IMR-90 (cell line): ENCODE data around the gene LRP6. TPM values are rescaled to one million over a fixed set of nuclear protein-coding genes. Genes with fewer than 3 reads are reported as not detected.

Experiments
- ATAC-seq: fragments of 200-7000 bp; cut with Tn5 transposase; 2 replicates; pipeline ENCODE4 v1.9.1; 2020; ENCODE audit warnings: low read depth, mild to moderate bottlenecking, moderate library complexity
- BruUV-seq: library from RNA; stranded (reverse); fragments of 400-500 nt; replicated peaks from 2 replicates; lab custom pipeline; 2021; lab: Mats Ljungman, UMichigan
- CTCF ChIA-PET: fragments of 300-600 bp; formaldehyde crosslinking; extraction: SDS; loops from one replicate; lab custom pipeline; 2021; ENCODE audit warnings: antibody characterized with exemption; lab: Yijun Ruan, JAX
- POLR2A ChIA-PET: fragments of 300-600 bp; sonication (Branson Sonifier 250); formaldehyde crosslinking; loops from one replicate; lab custom pipeline; 2022; ENCODE audit warnings: antibody characterized with exemption; ENCODE audit not compliant: unreplicated experiment; lab: Charles Lee
- DNase-seq: peaks from one replicate; pipeline ENCODE4 v3.0.0; 2013
- H2AFZ ChIP-seq: replicated peaks from 2 replicates; pipeline ENCODE3; 2013; ENCODE audit warnings: low read length, mild to moderate bottlenecking; ENCODE audit not compliant: poor library complexity
- H2AK5ac ChIP-seq: 2 replicates; pipeline ENCODE4 v1.6.1; 2013; ENCODE audit warnings: low read depth, low read length, inconsistent platforms
- H2AK9ac ChIP-seq: replicated peaks from 2 replicates; pipeline ENCODE3; 2013; ENCODE audit warnings: mild to moderate bottlenecking, low read depth, low read length, moderate library complexity; ENCODE audit not compliant: poor library complexity
- H2BK120ac ChIP-seq: 2 replicates; pipeline ENCODE4 v1.6.1; 2013; ENCODE audit warnings: low read depth, low read length, inconsistent platforms
- H2BK15ac ChIP-seq: 3 replicates; pipeline ENCODE4 v1.6.1; 2013; ENCODE audit warnings: low read depth, low read length, inconsistent platforms
- H2BK20ac ChIP-seq: 2 replicates; pipeline ENCODE4 v1.6.1; 2013; ENCODE audit warnings: low read depth, mild to moderate bottlenecking, inconsistent platforms, low read length, moderate library complexity
- H2BK5ac ChIP-seq: 2 replicates; pipeline ENCODE4 v1.6.1; 2013; ENCODE audit warnings: mild to moderate bottlenecking, low read depth, low read length, inconsistent platforms; ENCODE audit not compliant: poor library complexity, severe bottlenecking
- H3K14ac ChIP-seq: replicated peaks from 2 replicates; pipeline ENCODE4 v1.6.1; 2013; ENCODE audit warnings: low read depth, low read length, inconsistent platforms
- H3K18ac ChIP-seq: 2 replicates; pipeline ENCODE4 v1.6.1; 2013; ENCODE audit warnings: low read depth, low read length, control low read depth
- H3K23ac ChIP-seq: 2 replicates; pipeline ENCODE4 v1.6.1; 2013; ENCODE audit warnings: low read depth, low read length, inconsistent platforms
- H3K27ac ChIP-seq: 2 replicates; pipeline ENCODE4 v1.5.1; 2013; ENCODE audit warnings: mild to moderate bottlenecking, control low read depth, low read length; ENCODE audit not compliant: insufficient read depth
- H3K27me3 ChIP-seq: 2 replicates; pipeline ENCODE4 v1.6.1; 2013; ENCODE audit warnings: low read length; ENCODE audit not compliant: control insufficient read depth, insufficient read depth
- H3K36me3 ChIP-seq: 2 replicates; pipeline ENCODE4 v1.6.1; 2013; ENCODE audit warnings: low read length, mixed read lengths; ENCODE audit not compliant: control insufficient read depth, insufficient read depth
- H3K4ac ChIP-seq: 2 replicates; pipeline ENCODE4 v1.6.1; 2013; ENCODE audit warnings: low read depth, low read length, inconsistent platforms
- H3K4me1 ChIP-seq: 2 replicates; pipeline ENCODE4 v1.6.1; 2013; ENCODE audit warnings: low read length, mixed read lengths; ENCODE audit not compliant: control insufficient read depth, insufficient read depth
- H3K4me2 ChIP-seq: 2 replicates; pipeline ENCODE4 v1.6.1; 2013; ENCODE audit warnings: low read depth, mild to moderate bottlenecking, control low read depth, low read length, moderate library complexity
- H3K4me3 ChIP-seq: 2 replicates; pipeline ENCODE4 v1.5.1; 2013; ENCODE audit warnings: low read depth, mild to moderate bottlenecking, control low read depth, low read length, moderate library complexity; ENCODE audit not compliant: insufficient read depth
- H3K56ac ChIP-seq: 2 replicates; pipeline ENCODE4 v1.6.1; 2013; ENCODE audit warnings: low read length, inconsistent platforms; ENCODE audit not compliant: insufficient read depth; ENCODE audit errors: extremely low read depth
- H3K79me1 ChIP-seq, 2 experiments: 2 replicates each; pipeline ENCODE4 v1.6.1; 2013; ENCODE audit warnings: low read length in 2 of 2, inconsistent platforms in 1 of 2, low read depth in 1 of 2
- H3K9ac ChIP-seq: 2 replicates; pipeline ENCODE4 v1.6.1; 2013; ENCODE audit warnings: low read depth, low read length, control low read depth
- H3K9me1 ChIP-seq: 2 replicates; pipeline ENCODE4 v1.6.1; 2013; ENCODE audit warnings: low read length, inconsistent platforms; ENCODE audit not compliant: insufficient read depth
- H3K9me3 ChIP-seq: 2 replicates; pipeline ENCODE4 v1.6.1; 2013; ENCODE audit warnings: low read length; ENCODE audit not compliant: control insufficient read depth, insufficient read depth
- H4K20me1 ChIP-seq: 2 replicates; pipeline ENCODE4 v1.6.1; 2013; ENCODE audit warnings: low read length, inconsistent platforms; ENCODE audit not compliant: insufficient read depth
- H4K5ac ChIP-seq: 2 replicates; pipeline ENCODE4 v1.6.1; 2013; ENCODE audit warnings: mild to moderate bottlenecking, low read depth, low read length, control low read depth
- H4K8ac ChIP-seq, 2 experiments: 2 replicates each; pipeline ENCODE4 v1.6.1; 2013; ENCODE audit warnings: low read depth in 2 of 2, low read length in 2 of 2, control low read depth in 1 of 2, inconsistent platforms in 1 of 2
- H4K91ac ChIP-seq: 2 replicates; pipeline ENCODE4 v1.6.1; 2013; ENCODE audit warnings: low read depth, low read length, inconsistent platforms; ENCODE audit not compliant: insufficient read depth
- BHLHE40 ChIP-seq: fragments of 150-350 bp; IDR thresholded peaks from 2 replicates; pipeline ENCODE4 v1.6.1; 2016; ENCODE audit warnings: mild to moderate bottlenecking, low read depth, low read length
- CEBPB ChIP-seq: IDR thresholded peaks from 2 replicates; pipeline ENCODE4 v1.6.1; 2012; ENCODE audit warnings: low read depth, low read length, improper control_type of control experiment
- CHD1 ChIP-seq: IDR thresholded peaks from 2 replicates; pipeline ENCODE4 v1.6.1; 2012; ENCODE audit warnings: low read depth, low read length, improper control_type of control experiment
- FOS ChIP-seq: fragments of 150-350 bp; IDR thresholded peaks from 2 replicates; pipeline ENCODE4 v1.6.1; 2016; ENCODE audit warnings: low read depth, low read length
- MAFK ChIP-seq: IDR thresholded peaks from 2 replicates; pipeline ENCODE4 v1.6.1; 2012; ENCODE audit warnings: low read depth, low read length, improper control_type of control experiment
- MAZ ChIP-seq: IDR thresholded peaks from 2 replicates; pipeline ENCODE4 v1.6.1; 2012; ENCODE audit warnings: low read depth, mild to moderate bottlenecking, low read length, improper control_type of control experiment, moderate library complexity, borderline replicate concordance
- MXI1 ChIP-seq: IDR thresholded peaks from 2 replicates; pipeline ENCODE4 v1.6.1; 2012; ENCODE audit warnings: low read depth, mild to moderate bottlenecking, low read length, moderate library complexity, borderline replicate concordance
- NFE2L2 ChIP-seq: fragments of 150-350 bp; IDR thresholded peaks from 2 replicates; pipeline ENCODE4 v1.6.1; 2016; ENCODE audit warnings: low read depth, mild to moderate bottlenecking, low read length
- POLR2A ChIP-seq: IDR thresholded peaks from 2 replicates; pipeline ENCODE4 v1.6.1; 2012; ENCODE audit warnings: mild to moderate bottlenecking, low read depth, low read length
- RAD21 ChIP-seq: IDR thresholded peaks from 2 replicates; pipeline ENCODE4 v1.6.1; 2012; ENCODE audit warnings: low read length, improper control_type of control experiment
- RCOR1 ChIP-seq: IDR thresholded peaks from 2 replicates; pipeline ENCODE4 v1.6.1; 2012; ENCODE audit warnings: mild to moderate bottlenecking, low read length, improper control_type of control experiment; ENCODE audit not compliant: insufficient replicate concordance
- RFX5 ChIP-seq: IDR thresholded peaks from 2 replicates; pipeline ENCODE4 v1.8.0; 2012; ENCODE audit warnings: low read depth, mild to moderate bottlenecking, low read length, moderate library complexity
- SMC3 ChIP-seq: fragments of 150-350 bp; IDR thresholded peaks from 2 replicates; pipeline ENCODE4 v1.6.1; 2016; ENCODE audit warnings: low read depth, mild to moderate bottlenecking, antibody characterized with exemption, low read length, moderate library complexity
- WGBS, 2 experiments: methylation state at CpG; one replicate each; pipeline versions ENCODE4 v1.1.5 to v1.1.7; 2013; ENCODE audit warnings: missing lambda C conversion rate in 2 of 2; ENCODE audit not compliant: insufficient read length in 1 of 2; ENCODE audit errors: extremely low coverage in 2 of 2; 5-methylcytosine and 5-hydroxymethylcytosine counted together
- dilution Hi-C: fragments of 300-500 bp; cut with HindIII; formaldehyde crosslinking; loops from one replicate; pipeline ENCODE4 v1.14.3; 2018; ENCODE audit warnings: low sequenced_read_pairs; ENCODE audit not compliant: unreplicated experiment
- in situ Hi-C: fragments of 300-500 bp; cut with MboI; formaldehyde crosslinking; loops from 3 replicates; pipeline ENCODE4 v1.14.3; 2019; ENCODE audit warnings: low sequenced_read_pairs, inconsistent platforms, mixed read lengths
- intact Hi-C: fragments of 100-400 bp; cut with micrococcal nuclease; formaldehyde crosslinking; loops from 2 replicates; pipeline ENCODE4 v1.10.0; 2022
- polyA plus RNA-seq, 3 experiments: library from polyadenylated mRNA; depleted of rRNA; stranded (reverse); fragments of >200 nt; gene quantifications; 2 replicates each; pipeline ENCODE4 v1.2.3, GENCODE V29; 2012; ENCODE audit warnings: low replicate concordance in 1 of 3
- total RNA-seq: library from RNA; depleted of rRNA; stranded (reverse); fragments of >200 nt; gene quantifications from 2 replicates; pipeline ENCODE4 v1.2.3, GENCODE V29; 2012
- TF ChIP-seq, protein P1 (sequence below): conservative IDR thresholded peaks from 2 replicates; pipeline ENCODE4 v1.5.1; 2012; ENCODE audit warnings: mild to moderate bottlenecking, low read depth, low read length, improper control_type of control experiment
- TF ChIP-seq, protein P2 (sequence below): fragments of 150-350 bp; IDR thresholded peaks from 2 replicates; pipeline ENCODE4 v1.6.1; 2017; ENCODE audit warnings: mild to moderate bottlenecking, antibody characterized with exemption, low read length, low read depth
- TF ChIP-seq, protein P3 (sequence below): fragments of 150-350 bp; IDR thresholded peaks from 2 replicates; pipeline ENCODE4 v1.6.1; 2016; ENCODE audit warnings: low read depth, mild to moderate bottlenecking, low read length, moderate library complexity, borderline replicate concordance

Gene LRP6
- total and polyA plus RNA-seq, 2 of the 4 experiments (the other 2 are of a cell fraction): 14.2 to 32.1 TPM

DNA sequence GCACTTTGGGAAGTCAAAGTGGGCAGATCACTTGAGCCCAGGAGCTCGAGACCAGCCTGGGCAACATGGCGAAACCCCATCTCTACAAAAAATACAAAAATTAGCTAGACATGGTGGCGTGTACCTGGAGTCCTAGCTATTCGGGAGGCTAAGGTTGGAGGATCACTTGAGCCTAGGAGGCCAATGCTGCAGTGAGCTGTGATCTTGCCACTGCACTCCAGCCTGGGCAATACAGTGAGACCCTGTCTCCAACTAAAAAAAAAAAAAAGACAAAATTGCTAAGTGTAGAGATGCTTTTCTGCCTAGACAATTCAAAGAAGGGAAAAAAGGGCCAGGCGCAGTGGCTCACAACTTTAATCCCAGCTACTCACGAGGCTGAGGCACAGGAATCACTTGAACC, 3.4 kb upstream of the LRP6 start:
- H3K14ac ChIP-seq: no peak overlapping the region
- 100% methylated on average over 1 of the region's 6 CpGs; no CpG with 5 or more reads in 1 of the 2 experiments for WGBS, 2 experiments
- dilution Hi-C loops: no loop called here

More for the DNA sequence above, 3.4 kb upstream of the LRP6 start:
- Histone ChIP-seq H4K5ac (no peak overlapping the region), H2BK15ac (no peak overlapping the region), H3K4ac (no peak overlapping the region), H2AFZ (no peak overlapping the region), H3K9me3 (no peaks in the 10 kb centered on the region), H2AK9ac (no peak overlapping the region), H3K79me1 (peaks cover 4 to 12% of the 10 kb centered on the region in 2 experiments; a peak in 2 of 4 replicates), H3K9me1 (no peaks in the 10 kb centered on the region), H2AK5ac (no peak overlapping the region), H2BK120ac (no peak overlapping the region), H3K18ac (no peak overlapping the region), H4K8ac (no peak overlapping the region), H2BK20ac (no peak overlapping the region), H3K36me3 (no peaks in the 10 kb centered on the region), H3K4me3 (no peak overlapping the region), H3K4me2 (no peak overlapping the region), H3K9ac (no peak overlapping the region), H3K4me1 (peaks cover 8% of the 10 kb centered on the region), H3K27ac (no peak overlapping the region), H2BK5ac (no peak overlapping the region), H4K20me1 (peaks cover 10% of the 10 kb centered on the region), H3K56ac (no peak overlapping the region), H3K27me3 (no peaks in the 10 kb centered on the region), H3K23ac (no peak overlapping the region), H4K91ac (no peak overlapping the region)
- in situ Hi-C loops: no loop called here
- intact Hi-C loops: no loop called here
- ChIA-PET POLR2A (no interaction called here), CTCF (no interaction called here)
- no peak for TF ChIP-seq POLR2A
- TF ChIP-seq BHLHE40: no peak
- TF ChIP-seq CHD1: no peak
- no peak for TF ChIP-seq FOS
- no peak for TF ChIP-seq MXI1
- no peak for TF ChIP-seq MAFK
- TF ChIP-seq RCOR1: no peak
- TF ChIP-seq RAD21: no peak
- TF ChIP-seq, protein P1, sequence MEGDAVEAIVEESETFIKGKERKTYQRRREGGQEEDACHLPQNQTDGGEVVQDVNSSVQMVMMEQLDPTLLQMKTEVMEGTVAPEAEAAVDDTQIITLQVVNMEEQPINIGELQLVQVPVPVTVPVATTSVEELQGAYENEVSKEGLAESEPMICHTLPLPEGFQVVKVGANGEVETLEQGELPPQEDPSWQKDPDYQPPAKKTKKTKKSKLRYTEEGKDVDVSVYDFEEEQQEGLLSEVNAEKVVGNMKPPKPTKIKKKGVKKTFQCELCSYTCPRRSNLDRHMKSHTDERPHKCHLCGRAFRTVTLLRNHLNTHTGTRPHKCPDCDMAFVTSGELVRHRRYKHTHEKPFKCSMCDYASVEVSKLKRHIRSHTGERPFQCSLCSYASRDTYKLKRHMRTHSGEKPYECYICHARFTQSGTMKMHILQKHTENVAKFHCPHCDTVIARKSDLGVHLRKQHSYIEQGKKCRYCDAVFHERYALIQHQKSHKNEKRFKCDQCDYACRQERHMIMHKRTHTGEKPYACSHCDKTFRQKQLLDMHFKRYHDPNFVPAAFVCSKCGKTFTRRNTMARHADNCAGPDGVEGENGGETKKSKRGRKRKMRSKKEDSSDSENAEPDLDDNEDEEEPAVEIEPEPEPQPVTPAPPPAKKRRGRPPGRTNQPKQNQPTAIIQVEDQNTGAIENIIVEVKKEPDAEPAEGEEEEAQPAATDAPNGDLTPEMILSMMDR: no peak
- TF ChIP-seq NFE2L2: no peak
- TF ChIP-seq, protein P2, sequence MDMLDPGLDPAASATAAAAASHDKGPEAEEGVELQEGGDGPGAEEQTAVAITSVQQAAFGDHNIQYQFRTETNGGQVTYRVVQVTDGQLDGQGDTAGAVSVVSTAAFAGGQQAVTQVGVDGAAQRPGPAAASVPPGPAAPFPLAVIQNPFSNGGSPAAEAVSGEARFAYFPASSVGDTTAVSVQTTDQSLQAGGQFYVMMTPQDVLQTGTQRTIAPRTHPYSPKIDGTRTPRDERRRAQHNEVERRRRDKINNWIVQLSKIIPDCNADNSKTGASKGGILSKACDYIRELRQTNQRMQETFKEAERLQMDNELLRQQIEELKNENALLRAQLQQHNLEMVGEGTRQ: no peak
- TF ChIP-seq, protein P3, sequence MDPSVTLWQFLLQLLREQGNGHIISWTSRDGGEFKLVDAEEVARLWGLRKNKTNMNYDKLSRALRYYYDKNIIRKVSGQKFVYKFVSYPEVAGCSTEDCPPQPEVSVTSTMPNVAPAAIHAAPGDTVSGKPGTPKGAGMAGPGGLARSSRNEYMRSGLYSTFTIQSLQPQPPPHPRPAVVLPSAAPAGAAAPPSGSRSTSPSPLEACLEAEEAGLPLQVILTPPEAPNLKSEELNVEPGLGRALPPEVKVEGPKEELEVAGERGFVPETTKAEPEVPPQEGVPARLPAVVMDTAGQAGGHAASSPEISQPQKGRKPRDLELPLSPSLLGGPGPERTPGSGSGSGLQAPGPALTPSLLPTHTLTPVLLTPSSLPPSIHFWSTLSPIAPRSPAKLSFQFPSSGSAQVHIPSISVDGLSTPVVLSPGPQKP: no peak
- no peak for TF ChIP-seq SMC3
- TF ChIP-seq MAZ: no peak
- no peak for TF ChIP-seq RFX5
- TF ChIP-seq CEBPB: no peak
- DNase-seq: no peak
- BruUV-seq: no TSS peak
- ATAC-seq: no peak
